Measurements from ENCODE around the gene SLCO4A1.

The SLCO4A1 gene, protein sequence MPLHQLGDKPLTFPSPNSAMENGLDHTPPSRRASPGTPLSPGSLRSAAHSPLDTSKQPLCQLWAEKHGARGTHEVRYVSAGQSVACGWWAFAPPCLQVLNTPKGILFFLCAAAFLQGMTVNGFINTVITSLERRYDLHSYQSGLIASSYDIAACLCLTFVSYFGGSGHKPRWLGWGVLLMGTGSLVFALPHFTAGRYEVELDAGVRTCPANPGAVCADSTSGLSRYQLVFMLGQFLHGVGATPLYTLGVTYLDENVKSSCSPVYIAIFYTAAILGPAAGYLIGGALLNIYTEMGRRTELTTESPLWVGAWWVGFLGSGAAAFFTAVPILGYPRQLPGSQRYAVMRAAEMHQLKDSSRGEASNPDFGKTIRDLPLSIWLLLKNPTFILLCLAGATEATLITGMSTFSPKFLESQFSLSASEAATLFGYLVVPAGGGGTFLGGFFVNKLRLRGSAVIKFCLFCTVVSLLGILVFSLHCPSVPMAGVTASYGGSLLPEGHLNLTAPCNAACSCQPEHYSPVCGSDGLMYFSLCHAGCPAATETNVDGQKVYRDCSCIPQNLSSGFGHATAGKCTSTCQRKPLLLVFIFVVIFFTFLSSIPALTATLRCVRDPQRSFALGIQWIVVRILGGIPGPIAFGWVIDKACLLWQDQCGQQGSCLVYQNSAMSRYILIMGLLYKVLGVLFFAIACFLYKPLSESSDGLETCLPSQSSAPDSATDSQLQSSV

DNA sequence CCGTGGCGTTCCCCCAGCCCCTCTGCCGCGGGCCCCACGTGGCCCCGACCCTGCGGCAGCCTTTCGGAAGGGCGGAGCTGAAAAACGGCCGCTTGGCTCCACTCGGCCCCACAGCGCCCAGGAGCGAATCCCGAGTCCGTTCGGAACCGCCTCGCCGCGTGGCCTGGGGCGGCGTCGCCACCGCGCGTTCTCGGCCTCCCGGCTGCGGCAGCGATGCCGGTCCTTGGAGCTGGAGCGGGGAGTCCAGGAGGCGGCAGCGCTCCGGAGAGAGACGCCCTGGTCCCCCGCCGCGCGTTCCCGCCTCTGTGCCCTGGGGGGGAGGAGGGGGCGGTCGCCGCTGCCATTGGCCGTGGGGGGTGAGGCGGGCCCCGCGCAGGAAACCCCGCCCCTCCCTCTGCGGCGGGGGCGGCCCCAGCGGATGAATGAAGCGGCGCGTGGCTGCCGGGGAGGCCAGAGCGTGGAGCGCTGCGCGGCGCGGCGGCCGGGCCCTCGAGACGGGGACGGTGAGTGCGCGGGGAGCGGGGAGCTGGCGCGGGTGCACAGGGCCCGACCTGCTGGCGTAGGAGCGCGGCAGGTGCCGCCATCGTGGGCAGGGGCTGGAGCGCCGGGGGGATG, at the start of gene SLCO4A1:
Gene SLCO4A1, plus strand, starts transcription at position 453 of the 615 bp plus-strand sequence. CDS start 13,952 bp downstream, outside the sequence.
- DNase-seq (ENCODE audit: low spot score) = no peak

DNA sequence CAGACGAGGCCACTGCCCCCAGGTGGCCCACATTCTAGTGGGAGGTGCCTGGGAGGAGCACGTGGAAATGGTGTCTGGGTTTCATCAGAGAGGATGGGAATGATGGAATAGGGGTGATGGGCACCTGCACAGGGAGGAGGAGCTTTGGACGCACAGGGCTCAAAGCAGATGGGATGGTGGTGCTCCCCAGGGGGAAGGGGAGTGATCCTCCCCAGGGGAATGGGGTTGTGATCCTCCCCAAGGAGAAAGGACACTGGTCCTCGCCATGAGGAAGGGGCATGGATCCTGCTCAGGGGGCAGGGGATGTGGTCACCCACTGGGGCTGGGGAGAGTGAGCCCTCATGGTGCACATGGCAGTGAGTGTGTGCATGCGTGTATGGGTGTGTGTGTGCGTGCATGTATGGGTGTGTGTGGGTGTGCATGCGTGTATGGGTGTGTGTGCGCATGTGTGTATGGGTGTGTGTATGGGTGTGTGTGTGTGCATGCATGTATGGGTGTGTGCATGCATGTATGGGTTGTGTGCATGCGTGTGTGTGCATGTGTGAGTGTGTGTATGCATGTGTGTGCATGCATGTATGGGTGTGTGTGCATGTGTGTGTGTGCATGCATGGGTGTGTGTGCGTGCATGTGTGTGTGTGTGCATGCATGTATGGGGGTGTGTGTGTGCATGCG, 49.7 kb upstream of the SLCO4A1 start:
- no peak for DNase-seq (ENCODE audit: low spot score)

DNA sequence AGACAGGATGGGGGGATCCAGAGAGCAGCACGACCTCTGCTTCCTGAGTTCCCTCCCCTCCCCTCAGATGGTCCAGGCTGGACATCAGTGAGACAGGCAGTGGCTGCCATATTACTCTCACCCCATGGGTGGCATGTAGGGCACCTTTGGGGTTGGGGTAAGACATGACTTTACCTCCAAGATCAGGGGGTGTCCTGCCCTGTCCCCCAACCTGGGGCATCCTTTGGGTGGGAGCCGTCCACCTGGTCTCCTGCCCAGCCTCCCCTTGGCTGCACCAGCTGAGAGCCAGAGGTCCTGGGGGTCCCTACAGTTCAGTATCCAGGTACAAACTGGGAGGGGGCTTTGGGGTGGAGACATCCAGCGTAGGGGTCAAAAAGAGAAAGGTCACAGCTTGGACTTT, 48.7 kb upstream of the SLCO4A1 start:
- no peak for DNase-seq (ENCODE audit: low spot score)

DNA sequence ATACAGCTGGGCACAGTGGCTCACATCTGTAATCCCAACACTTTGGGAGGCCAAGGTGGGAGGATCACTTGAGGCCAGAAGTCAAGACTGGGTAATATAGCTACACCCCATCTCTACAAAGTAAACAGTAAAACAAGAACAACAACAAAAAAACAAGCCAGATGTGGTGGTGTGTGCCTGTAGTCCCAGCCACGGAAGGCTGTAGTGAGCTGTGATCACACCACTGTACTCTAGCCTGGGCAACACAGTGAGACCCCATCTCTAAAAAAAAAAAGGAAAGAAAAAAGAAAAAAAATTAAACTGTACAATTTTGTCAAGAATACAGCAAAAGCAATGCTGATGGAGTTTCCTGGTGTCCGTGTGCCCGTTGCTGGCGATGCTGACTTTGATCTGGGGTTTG, 47.2 kb upstream of the SLCO4A1 start:
- DNase-seq (ENCODE audit: low spot score) = no peak

DNA sequence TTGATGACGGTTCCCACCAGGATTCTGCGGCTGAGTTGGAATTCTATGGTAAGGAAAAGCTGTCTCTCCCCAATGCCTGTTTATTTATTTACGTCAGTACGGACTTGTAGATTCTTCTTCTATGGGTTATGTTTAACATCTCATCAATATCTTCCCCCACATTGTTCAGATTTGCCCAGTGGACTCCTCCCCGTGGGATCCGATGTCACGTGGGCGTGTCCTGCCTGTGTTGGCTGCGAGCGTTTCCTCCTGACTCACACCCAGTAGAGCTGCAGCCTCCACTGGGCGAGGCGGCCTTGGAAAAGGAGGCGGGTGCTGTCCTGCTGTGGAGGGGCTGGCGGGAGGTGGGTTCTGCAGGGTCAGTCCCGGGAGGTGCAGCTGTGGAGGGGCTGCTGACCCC, 46.8 kb upstream of the SLCO4A1 start:
- DNase-seq (ENCODE audit: low spot score) = no peak

DNA sequence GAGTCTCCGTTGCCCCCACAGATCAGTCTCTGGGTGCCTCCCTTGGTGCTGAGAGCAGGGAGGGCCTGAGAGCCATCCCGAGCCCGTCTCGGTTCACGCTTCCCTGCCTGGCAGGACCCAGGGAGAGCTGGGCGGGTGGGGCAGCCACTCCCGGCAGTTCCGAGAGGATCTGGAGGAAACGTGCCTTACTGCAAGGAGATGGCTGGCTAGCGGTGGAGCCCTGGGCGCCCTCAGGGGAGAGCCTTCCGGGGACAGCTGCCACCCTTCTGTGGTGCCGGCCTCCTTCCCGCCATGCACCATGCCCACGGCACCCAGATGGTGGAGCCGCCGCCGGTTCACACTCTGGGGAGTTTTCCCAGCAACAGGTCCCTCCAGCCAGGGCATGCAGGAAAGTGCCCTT, 45.8 kb upstream of the SLCO4A1 start:
- no peak for DNase-seq (ENCODE audit: low spot score)

DNA sequence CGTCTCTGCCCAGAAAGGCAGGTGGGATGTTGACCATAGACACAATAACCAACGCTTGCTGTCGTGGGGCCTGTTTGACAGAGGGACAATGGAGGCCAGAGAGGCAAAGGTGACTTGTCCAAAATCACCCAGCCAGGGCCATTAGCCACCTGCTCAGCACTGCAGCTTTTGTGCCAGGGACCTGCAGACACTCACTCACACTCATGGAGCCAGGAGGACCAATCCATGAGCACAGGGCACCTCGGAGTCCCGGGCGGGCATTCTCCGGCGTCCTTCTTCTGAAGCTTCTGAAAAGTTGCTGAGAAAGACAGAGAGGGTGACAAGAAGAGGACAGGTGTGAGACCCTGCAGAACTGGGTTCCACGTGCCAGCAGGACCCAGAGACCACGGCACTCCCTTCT, 45.4 kb upstream of the SLCO4A1 start:
- no peak for DNase-seq (ENCODE audit: low spot score)

DNA sequence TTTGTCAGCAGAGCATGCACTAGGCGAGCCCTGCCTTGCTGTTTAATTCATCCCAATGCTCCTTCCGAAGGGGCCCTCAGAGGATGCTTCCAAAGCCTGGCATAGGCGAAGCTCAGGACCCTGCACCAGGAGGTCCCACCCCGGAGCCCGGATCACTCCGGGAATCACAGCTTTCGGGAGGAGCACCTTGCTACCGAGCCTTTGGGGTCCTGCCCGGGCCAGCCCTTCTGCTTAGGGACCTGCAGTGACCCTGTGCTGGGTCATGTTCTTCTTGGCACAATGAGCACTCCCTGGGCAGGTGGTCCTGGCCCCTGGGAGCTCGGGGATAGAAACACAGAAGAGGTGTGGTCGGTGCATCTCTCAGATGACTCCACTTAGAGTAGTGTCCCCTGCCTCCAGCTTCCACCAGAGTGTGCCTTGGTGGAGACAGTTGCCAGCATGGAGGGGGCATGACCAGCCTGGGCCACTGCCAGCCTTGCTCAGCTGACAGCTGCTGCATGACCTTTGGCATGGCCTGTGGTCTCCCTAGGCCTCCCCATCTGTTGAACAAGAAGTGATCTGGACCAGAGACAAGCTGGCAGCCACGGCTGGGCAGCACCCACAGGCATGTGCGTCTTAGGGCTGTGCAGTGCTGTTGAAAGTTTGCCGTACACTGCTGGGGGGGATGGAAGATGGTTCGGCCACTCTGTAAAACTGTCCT, 44.7 kb upstream of the SLCO4A1 start:
- DNase-seq (ENCODE audit: low spot score) = no peak

DNA sequence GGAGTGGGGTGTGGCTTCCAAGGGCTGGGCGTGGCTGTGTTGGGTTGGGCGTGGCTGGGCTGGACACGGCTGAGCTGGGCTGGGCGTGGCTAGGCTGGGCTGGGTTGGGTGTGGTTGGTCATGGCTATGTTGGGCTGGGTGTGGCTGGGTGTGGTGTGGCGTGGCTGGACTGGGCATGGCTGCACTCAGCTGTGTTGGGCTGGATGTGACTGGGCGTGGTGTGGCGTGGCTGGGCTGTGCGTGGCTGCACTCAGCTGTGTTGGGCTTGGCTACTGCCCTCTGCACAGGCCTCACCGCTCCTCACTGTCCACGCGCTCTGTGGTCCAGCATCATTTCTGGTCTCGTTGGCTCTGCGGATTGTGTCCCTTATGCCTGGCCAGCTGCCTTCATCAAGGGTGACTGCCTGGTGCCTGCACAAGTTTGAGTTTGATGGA, 43.5 kb upstream of the SLCO4A1 start:
- DNase-seq (ENCODE audit: low spot score) = no peak

DNA sequence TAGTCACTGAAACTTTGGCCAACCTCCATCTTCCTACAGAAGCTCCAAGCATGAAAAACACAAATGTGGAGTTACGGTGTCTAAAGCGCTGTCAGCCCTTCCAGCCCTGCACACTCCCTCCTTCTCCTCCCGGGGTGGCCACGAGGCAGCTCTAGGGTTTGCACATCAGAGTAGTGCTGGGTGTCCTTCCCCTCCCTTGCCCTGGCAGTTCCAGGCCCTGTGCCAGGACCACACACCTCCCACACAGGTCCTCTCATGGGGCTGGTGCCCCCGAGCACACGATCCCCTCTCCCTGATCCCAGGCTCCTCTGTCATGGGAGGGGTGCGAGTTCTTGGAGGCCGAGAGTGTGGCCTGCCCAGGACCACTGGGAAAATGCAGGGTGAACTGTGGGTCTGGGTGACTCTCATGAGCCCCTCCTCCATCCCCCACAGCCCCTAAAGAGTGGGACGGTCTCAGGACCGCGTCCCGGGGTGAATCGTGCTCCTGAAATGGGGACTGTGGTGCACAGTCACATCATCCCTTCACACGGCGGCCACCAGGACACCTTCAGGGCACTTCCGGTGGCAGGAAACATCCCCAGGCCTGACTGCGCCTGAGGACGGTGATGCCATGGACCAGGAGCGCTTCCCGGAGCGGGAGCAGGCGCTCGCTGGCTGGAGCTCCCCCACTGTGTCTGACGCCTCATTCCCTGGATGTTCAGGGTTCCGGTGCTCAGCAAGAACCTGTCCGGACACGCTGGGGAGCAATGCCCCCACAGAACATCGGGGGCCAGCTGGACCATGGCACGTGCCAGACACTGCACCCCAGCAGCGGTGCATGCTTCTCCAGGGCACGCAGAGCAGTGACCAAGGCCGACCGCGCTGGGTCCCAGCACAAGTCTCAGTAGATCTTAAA, 42.8 kb upstream of the SLCO4A1 start:
- no peak for DNase-seq (ENCODE audit: low spot score)

DNA sequence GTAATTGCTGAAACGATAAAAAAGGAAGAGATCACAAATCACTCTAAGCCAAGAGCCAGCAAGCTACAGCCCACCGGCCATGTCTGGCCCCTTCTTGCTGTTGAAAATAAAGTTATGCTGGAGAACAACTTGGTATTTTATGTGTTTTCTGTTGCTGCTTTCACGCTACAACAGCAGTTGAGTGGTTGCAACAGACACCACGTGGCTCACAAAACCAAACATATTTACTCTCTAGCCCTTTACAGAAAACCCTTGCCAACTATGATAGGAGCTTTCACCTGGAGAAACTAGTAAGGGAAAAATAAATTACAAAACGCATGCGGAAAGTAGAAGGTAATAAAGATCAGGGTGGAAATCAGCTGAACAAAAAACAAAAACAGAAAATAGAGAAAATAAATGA, 41.1 kb upstream of the SLCO4A1 start:
- DNase-seq (ENCODE audit: low spot score) = no peak

DNA sequence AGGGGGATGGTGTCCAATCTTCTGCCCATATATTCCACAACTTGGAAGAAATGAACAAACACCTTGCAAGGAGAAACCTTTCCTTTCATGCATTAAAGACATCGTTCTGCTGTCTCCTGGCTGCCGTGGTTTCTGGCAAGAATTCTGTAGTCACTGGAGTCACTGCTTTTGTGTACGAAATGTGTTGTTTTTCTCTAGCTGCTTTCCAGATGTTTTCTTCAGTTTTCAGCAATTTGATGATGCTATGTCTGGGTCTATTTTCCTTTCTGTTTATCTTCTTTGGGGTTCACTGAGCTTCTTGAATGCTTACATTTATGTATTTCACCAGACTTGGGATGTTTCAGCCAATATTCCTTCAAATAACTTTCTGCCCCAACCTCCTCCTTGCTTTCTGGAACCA, 40.6 kb upstream of the SLCO4A1 start:
- DNase-seq (ENCODE audit: low spot score) = no peak

DNA sequence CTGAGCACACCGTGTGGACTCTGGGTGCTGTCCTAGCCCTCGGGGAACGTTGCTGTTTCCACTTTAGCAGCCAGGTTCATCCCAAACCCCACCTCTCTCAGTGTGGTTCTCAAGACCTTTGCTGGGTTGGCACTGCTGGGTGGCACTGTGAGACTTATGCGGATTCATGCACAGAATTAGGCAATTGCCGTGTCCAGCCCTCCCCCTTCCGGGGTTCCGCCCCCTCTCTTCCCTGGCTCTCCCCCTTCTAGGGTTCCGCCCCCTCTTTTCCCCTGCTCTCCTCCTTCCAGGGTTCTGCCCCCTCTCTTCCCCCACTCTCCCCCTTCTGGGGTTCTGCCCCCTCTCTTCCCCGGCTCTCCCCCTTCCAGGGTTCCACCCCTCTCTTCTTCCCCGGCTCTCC, 39.8 kb upstream of the SLCO4A1 start:
- no peak for DNase-seq (ENCODE audit: low spot score)

DNA sequence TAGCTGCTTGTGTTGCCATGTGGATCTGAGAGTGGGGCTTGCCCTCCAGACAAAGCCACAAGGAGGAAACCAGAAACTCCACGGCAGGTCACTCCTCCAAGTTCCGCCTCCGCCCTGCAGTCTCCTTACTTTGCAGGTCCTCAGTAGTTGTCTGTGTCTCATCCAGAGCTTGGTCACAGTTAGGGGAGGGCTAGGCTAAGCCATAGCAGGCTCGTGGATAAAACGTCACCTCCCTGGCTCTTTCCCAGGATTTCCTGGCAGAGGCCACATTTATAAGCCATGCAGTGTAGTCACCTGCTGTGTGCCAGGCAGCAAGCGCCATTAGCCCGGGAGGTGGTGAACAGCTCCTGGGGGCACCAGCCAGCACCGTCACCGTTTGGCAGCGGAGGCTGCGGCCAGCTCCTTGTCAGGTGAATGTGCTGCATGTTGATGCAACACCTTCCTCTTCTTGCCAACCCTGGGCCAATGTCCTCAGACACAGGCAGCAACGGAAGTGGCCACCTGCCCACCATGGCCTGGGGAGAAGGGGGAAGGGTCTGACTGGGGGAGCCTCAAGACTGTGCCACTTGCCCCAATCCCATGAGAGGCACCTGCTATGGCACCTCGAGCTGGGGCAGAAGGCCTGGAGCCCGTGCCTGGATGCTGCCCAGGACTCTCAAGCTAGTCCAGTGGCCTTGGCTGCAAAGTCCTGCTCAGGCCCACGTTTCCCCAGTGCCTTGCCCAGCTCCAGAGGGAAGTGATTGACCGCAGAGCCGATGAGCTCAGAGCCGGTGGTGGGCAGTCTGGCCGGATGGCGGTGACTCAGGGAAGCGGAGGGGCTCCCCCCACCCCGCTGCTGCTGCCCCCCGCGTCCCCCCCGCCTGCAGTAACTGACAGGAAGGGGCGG, 39.0 kb upstream of the SLCO4A1 start:
- DNase-seq (ENCODE audit: low spot score) = no peak

DNA sequence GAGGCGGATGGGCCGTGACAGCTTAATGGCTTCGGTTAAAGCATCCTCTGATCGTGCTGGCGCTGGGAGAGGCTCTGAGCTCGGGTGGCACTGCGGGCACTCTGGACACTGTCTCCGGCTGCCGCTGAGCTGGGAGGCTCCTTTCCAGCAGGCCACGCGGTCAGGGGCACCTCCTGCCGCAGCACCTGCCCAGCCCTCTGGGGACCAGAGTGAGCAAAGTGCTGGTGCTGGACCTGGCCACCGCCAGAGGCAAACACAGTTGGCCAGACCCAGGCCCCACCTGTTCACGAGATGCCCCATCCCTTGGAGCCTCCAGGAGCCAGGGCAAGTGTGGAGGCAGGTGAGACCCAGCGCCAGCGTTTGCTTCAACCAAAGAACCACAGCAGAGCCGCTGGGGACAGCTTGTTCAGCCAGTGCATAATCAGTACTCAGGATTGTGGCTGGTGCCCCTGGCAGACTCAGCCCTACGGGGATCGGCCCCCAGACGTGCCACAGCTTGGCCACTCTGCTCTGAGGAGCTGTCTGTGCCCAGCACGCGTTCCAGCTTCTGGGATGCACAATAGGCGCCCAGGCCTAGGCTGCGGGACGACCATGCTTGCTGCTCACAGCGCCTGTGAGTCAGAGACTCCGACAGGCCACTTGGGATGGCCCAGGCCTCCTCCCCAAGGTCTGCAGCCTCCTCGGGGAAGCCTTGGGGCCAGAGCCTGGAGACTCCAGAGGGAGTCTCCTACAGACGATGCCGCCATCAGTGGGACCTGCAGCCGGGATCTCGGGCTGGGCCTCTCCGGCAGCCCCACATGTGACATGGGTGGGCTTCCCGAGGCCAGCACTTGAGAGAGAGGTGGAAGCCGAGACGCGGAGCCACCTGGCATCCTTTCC, 38.2 kb upstream of the SLCO4A1 start:
- no peak for DNase-seq (ENCODE audit: low spot score)

DNA sequence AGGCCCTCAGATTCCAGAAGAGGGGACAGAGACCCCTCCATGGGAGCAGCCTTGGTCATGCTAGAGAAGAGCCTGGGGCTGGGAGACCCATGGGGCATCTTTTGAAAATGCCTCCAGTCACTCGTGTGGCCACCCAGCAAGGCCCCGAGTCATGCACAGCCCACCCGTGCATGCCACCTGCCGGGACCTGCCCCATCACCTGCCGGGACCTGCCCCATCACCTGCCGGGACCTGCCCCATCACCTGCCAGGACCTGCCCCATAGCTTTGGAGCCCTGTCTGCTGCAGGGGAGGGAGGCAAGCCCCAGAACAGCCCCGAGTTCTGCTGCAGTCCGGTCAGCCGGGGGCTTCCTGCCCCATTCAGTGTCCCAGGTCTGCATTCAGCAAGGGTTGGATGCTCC, 37.5 kb upstream of the SLCO4A1 start:
- no peak for DNase-seq (ENCODE audit: low spot score)

DNA sequence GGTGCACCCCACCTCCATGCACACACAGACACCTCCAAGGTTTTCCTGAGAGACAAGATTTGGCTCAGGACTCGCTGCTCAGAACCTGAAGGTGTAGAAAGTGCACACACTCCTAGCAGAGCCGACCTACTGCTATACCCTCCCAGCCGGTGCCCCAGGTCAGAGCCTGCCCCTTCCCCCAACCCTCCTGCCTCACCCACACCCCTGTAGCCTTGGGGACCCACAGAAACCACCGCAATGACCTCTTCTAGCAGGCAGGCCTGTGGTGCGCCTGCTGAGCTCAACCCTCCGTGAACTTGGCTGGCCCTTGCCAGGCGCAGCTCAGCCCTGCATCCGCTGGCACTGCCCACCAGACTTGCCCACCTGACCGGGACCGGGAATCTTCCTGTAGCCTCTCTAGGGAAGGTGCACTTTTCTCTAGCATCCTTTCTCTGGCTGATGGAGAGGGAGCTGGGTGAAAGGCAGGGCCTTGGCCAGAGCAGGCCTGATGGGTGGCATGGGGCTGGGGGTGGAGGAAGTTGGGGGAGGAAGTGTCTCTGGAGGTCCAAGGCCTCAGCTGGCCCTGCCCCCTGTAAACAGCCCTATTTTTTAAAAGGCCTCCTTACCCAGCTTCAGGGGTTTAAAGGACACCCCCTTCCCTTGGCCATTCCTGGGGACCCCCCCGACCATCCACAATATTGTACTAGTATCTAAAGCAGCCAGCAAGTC, 36.9 kb upstream of the SLCO4A1 start:
- DNase-seq (ENCODE audit: low spot score) = no peak

DNA sequence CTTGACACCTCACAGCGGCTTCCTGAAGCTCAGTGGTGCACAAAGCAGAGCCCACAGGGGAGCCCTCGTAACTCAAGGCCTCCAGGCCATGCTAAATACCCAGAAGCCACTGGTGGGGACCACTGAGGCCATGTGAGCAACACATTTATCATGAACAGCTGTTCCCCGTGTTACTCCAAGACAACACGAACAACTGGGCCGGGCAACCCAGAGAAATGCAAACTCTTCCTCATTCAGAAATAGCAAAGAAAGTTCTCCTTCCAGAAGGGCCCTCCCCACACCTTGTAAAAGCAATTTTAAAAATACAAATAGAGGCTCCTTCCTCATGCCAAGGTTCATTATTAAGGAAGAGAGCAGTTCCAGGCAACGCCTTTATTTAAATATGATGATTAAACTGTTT, 36.3 kb upstream of the SLCO4A1 start:
- no peak for DNase-seq (ENCODE audit: low spot score)
